Colonic mucosa (tissue), 4 donors: Measurements from ENCODE around the gene SHLD1. TPM values are rescaled to one million over a fixed set of nuclear protein-coding genes. Genes with fewer than 3 reads are reported as not detected.
"Not testable (repeated sequence)": the region's sequence is repeated elsewhere in the genome, so short reads cannot be mapped to it uniquely, and the experiment has no call there.

ENCODE experiments used
- DNase-seq: peaks from one replicate; pipeline ENCODE4 v3.0.0-alpha.2; 2020
- H3K27ac ChIP-seq: fragments of 200-600 bp; one replicate; pipeline ENCODE4 v1.8.0; 2021
- H3K27me3 ChIP-seq: fragments of 200-600 bp; one replicate; pipeline ENCODE4 v1.8.0; 2021
- H3K36me3 ChIP-seq: fragments of 200-600 bp; one replicate; pipeline ENCODE4 v1.8.0; 2021
- H3K4me1 ChIP-seq: fragments of 200-600 bp; one replicate; pipeline ENCODE4 v1.8.0; 2021; ENCODE audit warnings: mild to moderate bottlenecking
- H3K4me3 ChIP-seq: fragments of 200-600 bp; one replicate; pipeline ENCODE4 v1.8.0; 2021
- H3K9ac ChIP-seq, 2 donors: one replicate each; pipeline ENCODE4 v1.7.0; 2013; ENCODE audit warnings: control low read depth in 2 of 2, low read depth in 2 of 2, low read length in 2 of 2
- H3K9me3 ChIP-seq: fragments of 200-600 bp; one replicate; pipeline ENCODE4 v1.8.0; 2021
- intact Hi-C: fragments of 100-400 bp; cut with DNase I; formaldehyde crosslinking; loops from one replicate; pipeline ENCODE4 v1.14.1; 2022
- total RNA-seq, 2 donors: library from RNA; stranded (reverse); fragmentation: NEBNext Ultra II Directional in 1 of 2; extraction: Animal tissue kit (Norgen Biotek cat#: 25700) in 1 of 2; gene quantifications; one replicate each; pipeline ENCODE4 v1.2.1, GENCODE V29; 2021
- TF ChIP-seq, protein P1 (sequence below): fragments of 200-600 bp; IDR thresholded peaks from one replicate; pipeline ENCODE4 v1.8.0; 2022; ENCODE audit warnings: antibody characterized with exemption, mild to moderate bottlenecking
- donor health status: healthy.
- donor health status: DM: no; HTN: no; CAD: no.
- donor health status: DM: no; HTN: no; CAD: no.

Gene SHLD1
- total RNA-seq, 2 donors from 2014 or later, result 4.0 to 9.1 TPM

DNA sequence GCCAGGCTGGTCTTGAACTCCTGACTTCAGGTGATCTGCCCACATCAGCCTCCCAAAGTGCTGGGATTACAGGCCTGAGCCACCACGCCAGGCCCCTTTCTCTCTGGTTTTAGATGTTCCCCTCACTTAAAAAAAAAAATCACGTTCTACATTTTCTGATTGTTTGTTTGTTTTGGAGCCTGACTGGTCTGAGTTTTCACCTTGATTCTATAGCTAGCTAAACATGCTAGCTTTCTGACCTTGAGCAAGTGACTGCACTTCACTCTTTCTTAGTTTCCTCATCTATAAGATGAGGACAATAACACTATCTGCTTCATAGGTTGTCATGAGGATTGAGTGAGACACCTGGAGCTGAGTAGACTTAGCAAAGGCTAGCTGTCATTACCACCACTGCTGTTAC, 43.7 kb downstream of the SHLD1 start:
- intact Hi-C loops, result no loop called here
- TF ChIP-seq, protein P1, sequence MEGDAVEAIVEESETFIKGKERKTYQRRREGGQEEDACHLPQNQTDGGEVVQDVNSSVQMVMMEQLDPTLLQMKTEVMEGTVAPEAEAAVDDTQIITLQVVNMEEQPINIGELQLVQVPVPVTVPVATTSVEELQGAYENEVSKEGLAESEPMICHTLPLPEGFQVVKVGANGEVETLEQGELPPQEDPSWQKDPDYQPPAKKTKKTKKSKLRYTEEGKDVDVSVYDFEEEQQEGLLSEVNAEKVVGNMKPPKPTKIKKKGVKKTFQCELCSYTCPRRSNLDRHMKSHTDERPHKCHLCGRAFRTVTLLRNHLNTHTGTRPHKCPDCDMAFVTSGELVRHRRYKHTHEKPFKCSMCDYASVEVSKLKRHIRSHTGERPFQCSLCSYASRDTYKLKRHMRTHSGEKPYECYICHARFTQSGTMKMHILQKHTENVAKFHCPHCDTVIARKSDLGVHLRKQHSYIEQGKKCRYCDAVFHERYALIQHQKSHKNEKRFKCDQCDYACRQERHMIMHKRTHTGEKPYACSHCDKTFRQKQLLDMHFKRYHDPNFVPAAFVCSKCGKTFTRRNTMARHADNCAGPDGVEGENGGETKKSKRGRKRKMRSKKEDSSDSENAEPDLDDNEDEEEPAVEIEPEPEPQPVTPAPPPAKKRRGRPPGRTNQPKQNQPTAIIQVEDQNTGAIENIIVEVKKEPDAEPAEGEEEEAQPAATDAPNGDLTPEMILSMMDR, result no peak
- no peak overlapping the region for H3K9ac ChIP-seq
- H3K36me3 ChIP-seq, result no peaks in the 10 kb centered on the region
- no peak for DNase-seq
- peaks cover 5% of the 10 kb centered on the region for H3K4me1 ChIP-seq
- no peak overlapping the region for H3K27ac ChIP-seq
- H3K9me3 ChIP-seq, result no peaks in the 10 kb centered on the region
- H3K4me3 ChIP-seq, result no peak overlapping the region
- no peaks in the 10 kb centered on the region for H3K27me3 ChIP-seq

DNA sequence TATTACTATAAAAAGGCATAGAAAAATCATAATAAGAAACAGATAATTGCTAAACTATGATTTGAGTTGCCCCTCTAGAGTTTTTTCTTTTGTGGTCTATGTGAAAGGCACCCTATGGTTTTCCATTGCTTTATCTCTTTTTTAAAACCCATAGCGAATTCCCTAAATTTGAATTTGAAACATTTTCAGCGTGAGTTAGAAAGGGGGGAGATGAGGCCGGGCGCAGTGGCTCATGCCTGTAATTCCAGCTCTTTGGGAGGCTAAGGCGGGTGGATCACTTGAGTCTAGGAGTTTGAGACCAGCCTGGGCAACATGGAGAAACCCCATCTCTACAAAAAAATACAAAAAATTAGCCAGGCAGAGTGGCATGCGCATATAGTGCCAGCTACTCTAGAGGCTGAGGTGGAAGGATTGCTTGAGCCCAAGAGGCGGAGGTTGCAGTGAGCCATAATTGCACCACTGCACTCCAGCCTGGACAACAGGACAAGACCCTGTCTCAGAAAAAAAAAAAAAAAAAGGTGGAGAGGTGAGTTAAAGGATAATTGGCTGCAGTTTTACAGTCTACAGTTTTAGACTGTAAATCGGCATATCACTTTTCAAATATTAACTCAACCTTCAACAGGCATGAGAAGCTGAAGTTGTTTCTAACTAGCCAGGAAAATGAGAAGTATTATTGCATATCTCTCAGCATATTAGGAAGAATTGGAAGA, 46.3 kb downstream of the SHLD1 start:
- Histone ChIP-seq H3K27ac (no peak overlapping the region), H3K4me3 (no peak overlapping the region), H3K9ac (no peak overlapping the region), H3K4me1 (peaks cover 5% of the 10 kb centered on the region), H3K9me3 (no peaks in the 10 kb centered on the region), H3K36me3 (no peaks in the 10 kb centered on the region), H3K27me3 (no peaks in the 10 kb centered on the region)
- intact Hi-C loops, result no loop called here
- no peak for DNase-seq
- TF ChIP-seq, protein P1, result no peak

DNA sequence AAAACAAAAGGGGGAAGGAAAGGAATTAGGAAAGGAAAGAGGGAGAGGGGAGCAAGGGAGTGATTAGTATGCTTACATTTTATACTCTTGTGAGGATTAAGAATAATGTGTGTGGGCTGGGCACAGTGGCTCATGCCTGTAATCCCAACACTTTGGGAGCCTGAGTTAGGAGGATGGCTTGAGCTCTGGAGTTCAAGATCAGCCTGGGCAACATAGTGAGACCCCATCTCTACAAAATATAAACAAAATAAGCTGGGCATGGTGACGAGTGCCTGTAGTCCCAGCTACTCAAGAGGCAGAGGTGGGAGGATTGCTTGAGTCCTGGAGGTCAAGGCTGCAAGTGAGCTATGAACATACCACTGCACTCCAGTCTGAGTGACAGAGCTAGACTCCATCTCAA, 47.0 kb downstream of the SHLD1 start:
- DNase-seq, result no peak
- Histone ChIP-seq H3K4me3 (no peak overlapping the region), H3K9me3 (no peaks in the 10 kb centered on the region), H3K27ac (no peak overlapping the region), H3K27me3 (no peaks in the 10 kb centered on the region), H3K36me3 (no peaks in the 10 kb centered on the region), H3K4me1 (peaks cover 5% of the 10 kb centered on the region), H3K9ac (no peak overlapping the region)
- TF ChIP-seq, protein P1, result no peak
- intact Hi-C loops, result no loop called here

DNA sequence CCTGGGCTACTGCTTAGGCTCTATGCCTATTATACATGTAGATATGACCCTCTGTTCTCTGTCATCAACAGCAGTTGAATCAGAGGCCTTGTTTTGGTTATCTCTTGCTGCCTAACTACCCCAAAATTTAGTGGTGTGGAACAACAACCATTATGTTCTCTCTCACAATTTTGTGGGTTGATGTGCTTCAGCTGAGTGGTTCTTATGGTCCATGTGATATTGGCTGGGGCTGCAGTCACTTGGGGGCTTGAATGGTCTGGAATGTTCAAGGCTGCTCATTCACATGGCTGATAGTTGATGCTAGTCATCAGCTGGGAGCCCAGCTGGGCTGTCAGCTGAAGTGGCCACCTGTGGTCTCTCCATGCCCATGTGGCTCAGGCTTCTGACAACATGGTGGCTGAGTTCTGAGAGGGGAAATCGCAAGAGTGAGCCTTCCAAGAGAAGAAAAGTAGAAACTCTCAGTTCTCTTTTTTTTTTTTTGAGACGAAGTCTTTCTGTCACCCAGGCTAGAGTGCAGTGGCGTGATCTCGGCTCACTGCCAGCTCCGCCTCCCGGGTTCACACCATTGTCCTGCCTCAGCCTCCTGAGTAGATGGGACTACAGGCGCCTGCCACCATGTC, 47.8 kb downstream of the SHLD1 start:
- intact Hi-C loops, result no loop called here
- no peak overlapping the region for H3K4me3 ChIP-seq
- no peaks in the 10 kb centered on the region for H3K36me3 ChIP-seq
- TF ChIP-seq, protein P1, result no peak
- H3K27ac ChIP-seq, result no peak overlapping the region
- H3K27me3 ChIP-seq, result no peaks in the 10 kb centered on the region
- DNase-seq, result no peak
- no peaks in the 10 kb centered on the region for H3K9me3 ChIP-seq
- no peak overlapping the region for H3K9ac ChIP-seq
- peaks cover 5% of the 10 kb centered on the region for H3K4me1 ChIP-seq

DNA sequence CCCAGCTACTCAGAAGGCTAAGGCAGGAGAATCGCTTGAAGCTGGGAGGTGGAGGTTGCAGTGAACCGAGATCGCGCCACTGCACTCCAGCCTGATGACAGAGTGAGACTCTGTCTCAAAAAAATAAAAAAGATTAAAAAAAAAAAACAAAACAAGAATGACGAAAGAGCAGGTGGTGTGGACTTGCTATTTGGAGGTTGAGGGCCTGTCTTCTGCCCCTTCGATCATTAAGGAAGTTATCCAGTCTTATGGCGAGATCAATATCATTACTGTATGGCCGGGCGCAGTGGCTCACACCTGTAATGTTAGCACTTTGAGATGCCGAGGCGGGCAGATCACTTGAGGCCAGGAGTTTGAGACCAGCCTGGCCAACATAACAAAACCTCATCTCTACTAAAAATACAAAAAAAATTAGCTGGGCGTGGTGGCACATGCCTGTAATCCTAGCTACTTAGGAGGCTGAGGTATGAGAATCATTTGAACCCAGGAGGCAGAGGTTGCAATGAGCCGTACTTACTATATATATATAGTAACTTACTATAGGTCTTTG, 53.6 kb downstream of the SHLD1 start:
- H3K9ac ChIP-seq, H3K27ac ChIP-seq, H3K4me3 ChIP-seq, intact Hi-C loops, H3K27me3 ChIP-seq, DNase-seq, H3K4me1 ChIP-seq, H3K9me3 ChIP-seq, H3K36me3 ChIP-seq: not testable (repeated sequence)
